Body of pancreas (tissue), 4 donors: Measurements from ENCODE around the gene ISG20. TPM values are rescaled to one million over a fixed set of nuclear protein-coding genes. Genes with fewer than 3 reads are reported as not detected.

Source experiments
- ATAC-seq: fragments of 150-250 bp; one replicate; pipeline ENCODE4 v1.9.1; 2016
- DNase-seq, 4 donors: peaks; one replicate each; pipeline ENCODE4 v3.0.0-alpha.2; 2019
- H3K27ac ChIP-seq, 4 donors: fragments of 200-600 bp; sonication (generic); 1 replicate in 3 of 4; 2 replicates in 1 of 4; pipeline versions ENCODE4 v1.5.1 to v1.6.1; 2016 to 2019; ENCODE audit warnings: mild to moderate bottlenecking in 1 of 4, mixed read lengths in 1 of 4, moderate library complexity in 1 of 4
- H3K27me3 ChIP-seq, 2 donors: fragments of 200-600 bp; sonication (generic); one replicate each; pipeline ENCODE4 v1.6.0; 2016; ENCODE audit warnings: mild to moderate bottlenecking in 1 of 2
- H3K36me3 ChIP-seq, 2 donors: fragments of 200-600 bp; sonication (generic); replicated peaks in 1 of 2; 2 replicates each; pipeline ENCODE4 v1.5.1; 2016; ENCODE audit warnings: low read depth in 2 of 2; ENCODE audit not compliant: insufficient read depth in 1 of 2
- H3K4me1 ChIP-seq: fragments of 200-600 bp; sonication (generic); one replicate; pipeline ENCODE4 v1.6.0; 2016
- H3K4me3 ChIP-seq, 2 donors: fragments of 200-600 bp; sonication (generic); 1 replicate in 1 of 2; 2 replicates in 1 of 2; pipeline ENCODE4 v1.5.1; 2016 to 2019
- H3K9me3 ChIP-seq, 3 donors: fragments of 200-600 bp; sonication (generic); 1 replicate in 2 of 3; 2 replicates in 1 of 3; pipeline ENCODE4 v1.5.1; 2016
- CTCF ChIP-seq, 7 experiments: fragments of 450-650 bp in 4 of 7; fragments of 200-600 bp in 3 of 7; sonication (generic) in 3 of 7; IDR thresholded peaks; one replicate each; pipeline ENCODE4 v1.5.1; 2016 to 2019; ENCODE audit warnings: antibody characterized with exemption in 7 of 7
- POLR2A ChIP-seq, 3 donors: fragments of 450-650 bp; IDR thresholded peaks; one replicate each; pipeline ENCODE4 v1.6.1; 2016; ENCODE audit warnings: antibody characterized with exemption in 3 of 3, mild to moderate bottlenecking in 2 of 3
- WGBS, 2 donors: methylation state at CpG; one replicate each; pipeline ENCODE4 v1.1.5; 2017; 5-methylcytosine and 5-hydroxymethylcytosine counted together
- intact Hi-C: fragments of 100-400 bp; cut with DNase I; formaldehyde crosslinking; loops from one replicate; pipeline ENCODE4 v1.15.1; 2023
- total RNA-seq, 2 donors: library from RNA; depleted of rRNA; stranded (reverse); fragments of >200 nt; gene quantifications; one replicate each; pipeline ENCODE4 v1.1.0, GENCODE V29; 2016

ISG20 gene
- total RNA-seq, 2 donors from 2014 or later = 2.9 to 25.4 TPM

GRCh38 chr15:88657326-88658069 is 18.7 kb downstream of the ISG20 start:
- WGBS, 2 donors = 25 to 41% methylated on average over 10 to 13 of the region's 13 CpGs
- Histone ChIP-seq H3K4me3 (no peak overlapping the region), H3K27ac (no peak overlapping the region), H3K27me3 (no peaks in the 10 kb centered on the region), H3K9me3 (no peaks in the 10 kb centered on the region), H3K4me1 (peaks cover 21% of the 10 kb centered on the region), H3K36me3 (no peaks in the 10 kb centered on the region)
- TF ChIP-seq CTCF (IDR thresholded peaks at IDR 0.05) = peak; percentile 61 to 81 (median 75)
- no peak for TF ChIP-seq POLR2A (IDR thresholded peaks at IDR 0.05)
- intact Hi-C loops = loop anchor here (10.0 kb wide), 1 partner anchor 177 kb away; no protein-coding TSS in a partner anchor
- DNase-seq (peak; percentile 47 to 63 (median 57)), ATAC-seq (peak; percentile 52)

DNA sequence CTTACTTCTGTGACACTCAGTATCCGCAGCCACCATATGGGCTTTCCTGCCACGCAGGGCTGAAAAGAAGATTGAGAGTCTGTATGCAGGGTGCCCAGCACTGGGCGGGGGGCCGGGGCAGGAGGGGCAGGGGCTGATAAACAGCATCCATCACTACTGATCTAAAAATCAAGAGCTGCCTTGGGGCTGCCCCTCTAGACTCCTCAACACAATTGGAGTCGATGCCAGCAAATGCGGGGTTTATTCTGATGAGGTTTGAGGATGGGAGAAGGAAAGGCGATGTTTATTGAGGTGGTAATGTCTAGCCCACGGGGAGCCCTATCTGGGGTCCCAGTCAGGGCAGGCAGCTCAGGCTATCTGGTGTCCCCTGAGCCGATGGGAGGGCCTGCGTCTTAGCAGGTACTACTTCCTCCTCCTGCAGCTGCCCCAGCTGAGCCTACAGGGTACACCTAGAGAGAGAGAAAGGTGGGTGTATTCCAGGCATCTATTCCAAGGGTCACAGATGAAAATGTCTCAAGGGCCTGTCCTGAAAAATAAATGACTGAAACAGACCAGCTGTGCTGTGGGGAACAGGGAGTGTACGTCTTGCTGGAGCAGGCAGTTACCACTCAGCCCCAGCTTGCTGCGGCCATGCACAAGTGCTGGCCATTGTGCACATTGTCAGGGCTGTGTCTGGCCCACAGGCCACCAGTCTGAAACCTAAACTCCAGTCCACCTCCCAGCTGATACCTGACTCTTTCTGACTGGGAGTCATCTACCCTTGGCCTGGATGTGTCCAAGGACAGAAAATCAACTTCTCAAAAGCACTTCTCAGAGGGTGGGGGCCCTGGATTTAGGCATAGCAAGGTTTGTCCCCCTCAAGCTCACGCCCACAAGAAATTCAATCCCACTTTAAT is 19.5 kb downstream of the ISG20 start:
- Histone ChIP-seq H3K4me3 (no peak overlapping the region), H3K4me1 (peaks cover 29% of the 10 kb centered on the region), H3K27me3 (no peaks in the 10 kb centered on the region), H3K36me3 (no peaks in the 10 kb centered on the region), H3K27ac (no peak overlapping the region), H3K9me3 (no peaks in the 10 kb centered on the region)
- ATAC-seq (no peak), DNase-seq (no peak)
- TF ChIP-seq POLR2A (IDR thresholded peaks at IDR 0.05) (no peak), CTCF (IDR thresholded peaks at IDR 0.05) (no peak)
- intact Hi-C loops = loop anchor here (10.0 kb wide), 1 partner anchor 176 kb away; no protein-coding TSS in a partner anchor
- 71 to 73% methylated on average over 13 of the region's 13 CpGs for WGBS, 2 donors

GRCh38 chr15:88658972-88659931 is 20.4 kb downstream of the ISG20 start:
- Histone ChIP-seq H3K36me3 (no peaks in the 10 kb centered on the region), H3K9me3 (no peaks in the 10 kb centered on the region), H3K4me1 (peaks cover 36% of the 10 kb centered on the region), H3K27me3 (no peaks in the 10 kb centered on the region), H3K27ac (no peak overlapping the region), H3K4me3 (no peak overlapping the region)
- ATAC-seq = no peak
- WGBS, 2 donors = 81 to 85% methylated on average over 14 to 18 of the region's 18 CpGs
- no peak for TF ChIP-seq POLR2A (IDR thresholded peaks at IDR 0.05)
- TF ChIP-seq CTCF (IDR thresholded peaks at IDR 0.05) = no peak
- intact Hi-C loops = loop anchor here (10.0 kb wide), 1 partner anchor 176 kb away; no protein-coding TSS in a partner anchor
- no peak for DNase-seq

GRCh38 chr15:88661041-88661700 is 22.4 kb downstream of the ISG20 start:
- Histone ChIP-seq H3K27ac (peak overlapping the region in 3 of 4 donors; percentile 41 to 70 (median 51)), H3K36me3 (no peaks in the 10 kb centered on the region), H3K4me3 (no peak overlapping the region), H3K4me1 (peaks cover 36% of the 10 kb centered on the region), H3K9me3 (no peaks in the 10 kb centered on the region), H3K27me3 (no peaks in the 10 kb centered on the region)
- ATAC-seq (no peak), DNase-seq (no peak)
- TF ChIP-seq POLR2A (IDR thresholded peaks at IDR 0.05) (no peak), CTCF (IDR thresholded peaks at IDR 0.05) (no peak)
- intact Hi-C loops = no loop called here
